ENCODE data around the gene PRIMA1.

The PRIMA1 gene

GRCh38 chr14:93706360-93706955 lies 81.8 kb downstream of the PRIMA1 start:
- no peaks in the 10 kb centered on the region for H4K20me1 ChIP-seq (ENCODE audit: insufficient read depth, low read length)
- H3K9me3 ChIP-seq (ENCODE audit: low read length), result no peaks in the 10 kb centered on the region
- TF ChIP-seq EZH2 (IDR thresholded peaks at IDR 0.05; ENCODE audit: borderline replicate concordance, low read length), result no peak
- TF ChIP-seq CTCF (IDR thresholded peaks at IDR 0.05; ENCODE audit: low read length), result no peak
- no peak overlapping the region for H3K27ac ChIP-seq (ENCODE audit: low read depth, low read length, poor library complexity, severe bottlenecking)
- no peaks in the 10 kb centered on the region for H3K36me3 ChIP-seq (ENCODE audit: insufficient read depth, low read length)
- H3K4me2 ChIP-seq (ENCODE audit: low read length), result no peak overlapping the region
- H3F3A ChIP-seq (ENCODE audit: insufficient read depth, low read length), result no peaks in the 10 kb centered on the region
- no peaks in the 10 kb centered on the region; the same call in 1 of the 2 replicates for H3K27me3 ChIP-seq (ENCODE audit: insufficient read depth, low read length)
- H3K4me1 ChIP-seq (ENCODE audit: insufficient read depth, low read length, severe bottlenecking), result no peaks in the 10 kb centered on the region
- no peaks in the 10 kb centered on the region for H3K79me2 ChIP-seq (ENCODE audit: insufficient read depth, low read length)
- H3K4me3 ChIP-seq (ENCODE audit: low read depth, low read length, poor library complexity, severe bottlenecking), result no peak overlapping the region
- no peaks in the 10 kb centered on the region for H3K9me2 ChIP-seq (ENCODE audit: low read depth, low read length)
- H3K9ac ChIP-seq (ENCODE audit: low read length), result no peak overlapping the region
- H2AFZ ChIP-seq (ENCODE audit: low read length), result no peak overlapping the region

GRCh38 chr14:93705513-93706156 lies 82.7 kb downstream of the PRIMA1 start:
- Histone ChIP-seq H3F3A (ENCODE audit: insufficient read depth, low read length) (no peaks in the 10 kb centered on the region), H3K27ac (ENCODE audit: low read depth, low read length, poor library complexity, severe bottlenecking) (no peak overlapping the region), H3K79me2 (ENCODE audit: insufficient read depth, low read length) (no peaks in the 10 kb centered on the region), H3K9me2 (ENCODE audit: low read depth, low read length) (no peaks in the 10 kb centered on the region), H3K4me3 (ENCODE audit: low read depth, low read length, poor library complexity, severe bottlenecking) (no peak overlapping the region), H3K9me3 (ENCODE audit: low read length) (no peaks in the 10 kb centered on the region), H3K9ac (ENCODE audit: low read length) (no peak overlapping the region), H4K20me1 (ENCODE audit: insufficient read depth, low read length) (no peaks in the 10 kb centered on the region), H2AFZ (ENCODE audit: low read length) (no peak overlapping the region), H3K4me1 (ENCODE audit: insufficient read depth, low read length, severe bottlenecking) (no peaks in the 10 kb centered on the region), H3K4me2 (ENCODE audit: low read length) (no peak overlapping the region), H3K36me3 (ENCODE audit: insufficient read depth, low read length) (no peaks in the 10 kb centered on the region), H3K27me3 (ENCODE audit: insufficient read depth, low read length) (no peaks in the 10 kb centered on the region; the same call in 1 of the 2 replicates)
- TF ChIP-seq CTCF (IDR thresholded peaks at IDR 0.05; ENCODE audit: low read length), result no peak

- Histone ChIP-seq H3K27me3 (ENCODE audit: insufficient read depth, low read length) (no peaks in the 10 kb centered on the region; the same call in 1 of the 2 replicates), H2AFZ (ENCODE audit: low read length) (no peak overlapping the region), H3K9ac (ENCODE audit: low read length) (no peak overlapping the region), H3K4me2 (ENCODE audit: low read length) (no peak overlapping the region), H3K4me3 (ENCODE audit: low read depth, low read length, poor library complexity, severe bottlenecking) (no peak overlapping the region), H3K79me2 (ENCODE audit: insufficient read depth, low read length) (no peaks in the 10 kb centered on the region), H3K27ac (ENCODE audit: low read depth, low read length, poor library complexity, severe bottlenecking) (no peak overlapping the region), H3K9me2 (ENCODE audit: low read depth, low read length) (no peaks in the 10 kb centered on the region), H3F3A (ENCODE audit: insufficient read depth, low read length) (no peaks in the 10 kb centered on the region), H3K4me1 (ENCODE audit: insufficient read depth, low read length, severe bottlenecking) (no peaks in the 10 kb centered on the region), H4K20me1 (ENCODE audit: insufficient read depth, low read length) (no peaks in the 10 kb centered on the region), H3K9me3 (ENCODE audit: low read length) (no peaks in the 10 kb centered on the region), H3K36me3 (ENCODE audit: insufficient read depth, low read length) (no peaks in the 10 kb centered on the region)
- TF ChIP-seq EZH2 (IDR thresholded peaks at IDR 0.05; ENCODE audit: borderline replicate concordance, low read length) (no peak), CTCF (IDR thresholded peaks at IDR 0.05; ENCODE audit: low read length) (no peak)
Observed at GRCh38 chr14:93703941-93704340, 84.3 kb downstream of the PRIMA1 start.
